Neuronal stem cell (in vitro differentiated cells): ENCODE results near the gene NUP188.
"Not testable (repeated sequence)": the region's sequence is repeated elsewhere in the genome, so short reads cannot be mapped to it uniquely, and the experiment has no call there.

Experiments
- DNase-seq: peaks from one replicate; pipeline ENCODE4 v3.0.0-alpha.2; 2013; ENCODE audit warnings: low spot score
- H2AFZ ChIP-seq: one replicate; pipeline ENCODE4 v1.6.1; 2013; ENCODE audit warnings: mild to moderate bottlenecking, low read length, inconsistent platforms
- H2AK5ac ChIP-seq: 2 replicates; pipeline ENCODE4 v1.6.1; 2013; ENCODE audit warnings: low read depth, mild to moderate bottlenecking, inconsistent platforms, low read length, moderate library complexity, mixed read lengths
- H2BK120ac ChIP-seq: 2 replicates; pipeline ENCODE4 v1.6.1; 2013; ENCODE audit warnings: low read depth, mild to moderate bottlenecking, inconsistent platforms, low read length, moderate library complexity, mixed read lengths
- H2BK12ac ChIP-seq: one replicate; pipeline ENCODE4 v1.6.1; 2013; ENCODE audit warnings: low read length, inconsistent platforms
- H2BK15ac ChIP-seq: 2 replicates; pipeline ENCODE4 v1.6.1; 2013; ENCODE audit warnings: mild to moderate bottlenecking, low read length, inconsistent platforms, mixed read lengths
- H2BK5ac ChIP-seq: one replicate; pipeline ENCODE4 v1.6.1; 2013; ENCODE audit warnings: inconsistent platforms, mild to moderate bottlenecking, low read length, moderate library complexity
- H3K14ac ChIP-seq: one replicate; pipeline ENCODE4 v1.6.1; 2013; ENCODE audit warnings: low read length, inconsistent platforms
- H3K18ac ChIP-seq: 2 replicates; pipeline ENCODE4 v1.6.1; 2013; ENCODE audit warnings: low read length, inconsistent platforms
- H3K23ac ChIP-seq: 2 replicates; pipeline ENCODE4 v1.6.1; 2013; ENCODE audit warnings: low read depth, mild to moderate bottlenecking, mixed read lengths, low read length, inconsistent platforms; ENCODE audit not compliant: poor library complexity
- H3K27ac ChIP-seq: replicated peaks from 3 replicates; pipeline ENCODE4 v1.5.1; 2013; ENCODE audit warnings: low read length, inconsistent platforms
- H3K27me3 ChIP-seq, 3 experiments: 2 replicates each; pipeline ENCODE4 v1.6.1; 2013; ENCODE audit warnings: low read length in 3 of 3, mild to moderate bottlenecking in 2 of 3, inconsistent platforms in 1 of 3, low read depth in 1 of 3, mixed read lengths in 1 of 3, moderate library complexity in 1 of 3; ENCODE audit not compliant: control insufficient read depth in 3 of 3, insufficient read depth in 3 of 3
- H3K36me3 ChIP-seq, 2 donors: replicated peaks in 1 of 2; 2 replicates each; pipeline ENCODE4 v1.6.1; 2013; ENCODE audit warnings: low read length in 2 of 2; ENCODE audit not compliant: control insufficient read depth in 2 of 2, insufficient read depth in 2 of 2
- H3K4ac ChIP-seq: 2 replicates; pipeline ENCODE4 v1.6.1; 2013; ENCODE audit warnings: inconsistent platforms, mild to moderate bottlenecking, low read length, moderate library complexity
- H3K4me1 ChIP-seq, 2 donors: 1 replicate in 1 of 2; 2 replicates in 1 of 2; pipeline ENCODE4 v1.6.1; 2013; ENCODE audit warnings: low read length in 2 of 2, low read depth in 1 of 2; ENCODE audit not compliant: control insufficient read depth in 2 of 2, insufficient read depth in 1 of 2
- H3K4me2 ChIP-seq: one replicate; pipeline ENCODE4 v1.6.1; 2013; ENCODE audit warnings: mild to moderate bottlenecking, low read length, inconsistent platforms; ENCODE audit not compliant: insufficient read depth, poor library complexity, severe bottlenecking
- H3K4me3 ChIP-seq, 2 donors: 2 replicates each; pipeline ENCODE4 v1.5.1; 2013; ENCODE audit warnings: low read length in 2 of 2, mild to moderate bottlenecking in 2 of 2, inconsistent platforms in 1 of 2, moderate library complexity in 1 of 2
- H3K79me1 ChIP-seq: one replicate; pipeline ENCODE4 v1.6.1; 2013; ENCODE audit warnings: low read depth, mild to moderate bottlenecking, inconsistent platforms, low read length, moderate library complexity
- H3K9ac ChIP-seq: one replicate; pipeline ENCODE4 v1.6.1; 2013; ENCODE audit warnings: mild to moderate bottlenecking, low read depth, low read length, inconsistent platforms; ENCODE audit not compliant: poor library complexity
- H3K9me3 ChIP-seq, 2 donors: replicated peaks in 1 of 2; 2 replicates each; pipeline versions ENCODE3 to v1.6.1; 2013; ENCODE audit warnings: low read length in 2 of 2, mild to moderate bottlenecking in 2 of 2, inconsistent platforms in 1 of 2, low read depth in 1 of 2, mixed read lengths in 1 of 2, moderate library complexity in 1 of 2; ENCODE audit not compliant: control insufficient read depth in 2 of 2, insufficient read depth in 1 of 2
- H4K8ac ChIP-seq: one replicate; pipeline ENCODE4 v1.6.1; 2013; ENCODE audit warnings: low read depth, mild to moderate bottlenecking, inconsistent platforms, low read length, moderate library complexity
- H4K91ac ChIP-seq: one replicate; pipeline ENCODE4 v1.6.1; 2013; ENCODE audit warnings: low read length, low read depth, mild to moderate bottlenecking, inconsistent platforms; ENCODE audit not compliant: poor library complexity
- WGBS, 2 donors: extraction: QIAGEN DNeasy Blood & Tissue Kit; methylation state at CpG; one replicate each; pipeline ENCODE4 v1.1.7; 2013; ENCODE audit warnings: missing lambda C conversion rate in 2 of 2, mixed read lengths in 1 of 2; ENCODE audit not compliant: insufficient read length in 2 of 2, insufficient replicate concordance in 1 of 2; ENCODE audit errors: extremely low coverage in 2 of 2; 5-methylcytosine and 5-hydroxymethylcytosine counted together

NUP188 gene

DNA sequence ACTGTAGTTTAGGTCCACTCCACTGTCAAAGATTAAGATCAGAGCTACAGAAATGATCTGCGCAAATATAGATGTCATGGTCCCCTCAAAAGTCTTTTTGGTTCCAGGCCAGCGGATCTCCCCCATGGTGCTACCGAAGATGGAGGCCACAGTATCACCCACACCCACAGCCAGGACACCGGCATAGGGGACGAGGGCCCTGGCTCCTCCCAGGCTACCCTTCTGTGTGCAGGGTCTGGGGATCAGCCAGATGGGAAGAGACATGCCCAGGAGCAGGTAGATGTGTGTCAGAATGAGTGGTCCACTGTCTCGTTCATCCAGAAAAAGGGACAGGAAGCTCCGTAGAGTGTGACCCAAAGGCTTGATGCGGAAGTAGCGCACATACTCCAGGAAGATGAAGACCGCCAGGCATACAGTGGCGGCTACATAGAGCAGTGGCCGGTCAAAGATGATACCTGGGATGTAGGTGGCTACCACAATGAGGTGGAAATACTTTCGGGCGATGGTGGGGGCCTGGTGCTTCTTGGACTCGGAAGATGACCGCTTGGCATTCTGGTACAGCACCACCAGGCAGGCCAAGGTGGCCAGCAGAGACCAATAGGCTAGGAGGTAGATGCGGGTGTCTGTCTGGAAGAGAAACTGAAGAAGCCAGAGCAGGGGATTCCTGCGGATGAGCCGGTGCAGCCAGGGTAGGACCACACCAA, 1.5 kb upstream of the NUP188 start:
- H2AFZ ChIP-seq, result no peak overlapping the region
- peaks cover 14 to 29% of the 10 kb centered on the region in 2 donors for H3K36me3 ChIP-seq
- H3K27me3 ChIP-seq, result no peaks in the 10 kb centered on the region
- peak overlapping the region; percentile 10 for H2AK5ac ChIP-seq
- no peak overlapping the region for H3K18ac ChIP-seq
- no peak overlapping the region for H3K27ac ChIP-seq
- H3K4me3 ChIP-seq, result peak overlapping the region in 1 of 2 donors; percentile 99
- peaks cover 3 to 8% of the 10 kb centered on the region in 2 donors for H3K4me1 ChIP-seq
- H3K23ac ChIP-seq, result peak overlapping the region; percentile 3
- no peak overlapping the region for H3K4ac ChIP-seq
- no peak overlapping the region for H4K8ac ChIP-seq
- H3K9ac ChIP-seq, result no peak overlapping the region
- no peak overlapping the region for H2BK15ac ChIP-seq
- H3K14ac ChIP-seq, result no peak overlapping the region
- peaks cover 19% of the 10 kb centered on the region for H3K79me1 ChIP-seq
- no CpG with 5 or more reads among the region's 19 CpGs for WGBS, 2 donors
- H4K91ac ChIP-seq, result no peak overlapping the region
- no peak for DNase-seq
- no peak overlapping the region for H2BK5ac ChIP-seq
- H2BK120ac ChIP-seq, result no peak overlapping the region
- H3K9me3 ChIP-seq, result no peaks in the 10 kb centered on the region
- H3K4me2 ChIP-seq, result no peak overlapping the region
- no peak overlapping the region for H2BK12ac ChIP-seq

- peak overlapping the region; percentile 1 for H4K8ac ChIP-seq
- H3K9me3 ChIP-seq, result no peaks in the 10 kb centered on the region
- peak overlapping the region; percentile 87 for H2BK120ac ChIP-seq
- no peak overlapping the region for H4K91ac ChIP-seq
- H3K36me3 ChIP-seq, result peaks cover 15 to 35% of the 10 kb centered on the region in 2 donors
- peak overlapping the region; percentile 7 for H2BK15ac ChIP-seq
- no CpG with 5 or more reads among the region's 30 CpGs for WGBS, 2 donors
- H3K4me2 ChIP-seq, result peak overlapping the region; percentile 89
- H3K23ac ChIP-seq, result peak overlapping the region; percentile 100
- no peaks in the 10 kb centered on the region for H3K27me3 ChIP-seq
- no peak for DNase-seq
- peak overlapping the region; percentile 93 to 99 for H3K4me3 ChIP-seq
- H3K9ac ChIP-seq, result peak overlapping the region; percentile 99
- no peak overlapping the region for H3K4ac ChIP-seq
- peak overlapping the region; percentile 61 for H2AK5ac ChIP-seq
- H2AFZ ChIP-seq, result peak overlapping the region; percentile 100
- H3K79me1 ChIP-seq, result peaks cover 19% of the 10 kb centered on the region
- H2BK12ac ChIP-seq, result no peak overlapping the region
- H3K14ac ChIP-seq, result peak overlapping the region; percentile 99
- H3K27ac ChIP-seq, result peak overlapping the region; percentile 54
- H2BK5ac ChIP-seq, result peak overlapping the region; percentile 98
- H3K18ac ChIP-seq, result peak overlapping the region; percentile 98
- peaks cover 3 to 5% of the 10 kb centered on the region in 2 donors for H3K4me1 ChIP-seq
Measured at GRCh38 chr9:128946571-128947276, 775 bp upstream of the NUP188 start.

DNA sequence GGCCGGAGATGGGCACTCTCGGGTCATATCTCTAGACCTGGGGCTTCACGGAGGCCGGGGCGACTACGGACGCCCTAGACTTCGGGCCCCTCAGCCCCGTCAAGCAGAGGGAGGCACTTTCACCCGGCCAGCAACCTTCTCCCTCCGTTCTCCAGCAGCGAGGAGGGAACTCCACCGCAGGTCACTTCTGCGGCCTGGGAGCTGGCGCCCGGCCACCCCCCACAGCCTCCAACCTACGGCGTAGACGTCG, 297 bp upstream of the NUP188 start:
- Histone ChIP-seq H3K23ac (peak overlapping the region; percentile 100), H2BK15ac (peak overlapping the region; percentile 7), H3K18ac (peak overlapping the region; percentile 98), H2BK12ac (no peak overlapping the region), H2BK120ac (peak overlapping the region; percentile 87), H3K9me3 (no peaks in the 10 kb centered on the region), H3K36me3 (peaks cover 18 to 39% of the 10 kb centered on the region in 2 donors), H2BK5ac (peak overlapping the region; percentile 98), H3K9ac (peak overlapping the region; percentile 99), H3K4me3 (peak overlapping the region; percentile 93 to 99), H3K27me3 (no peaks in the 10 kb centered on the region), H4K91ac (no peak overlapping the region), H3K27ac (peak overlapping the region; percentile 54), H2AK5ac (peak overlapping the region; percentile 61), H3K79me1 (peaks cover 19% of the 10 kb centered on the region), H3K4me2 (peak overlapping the region; percentile 89), H4K8ac (peak overlapping the region; percentile 1), H3K4me1 (peaks cover 3 to 5% of the 10 kb centered on the region in 2 donors), H3K4ac (no peak overlapping the region), H2AFZ (peak overlapping the region; percentile 100), H3K14ac (peak overlapping the region; percentile 99)
- no peak for DNase-seq
- no CpG with 5 or more reads among the region's 20 CpGs for WGBS, 2 donors

- not testable (repeated sequence) for H3K18ac ChIP-seq
Measured at GRCh38 chr9:128961403-128961802, 13.9 kb downstream of the NUP188 start.

More at GRCh38 chr9:128961403-128961802, 13.9 kb downstream of the NUP188 start:
- H3K9ac ChIP-seq, H3K23ac ChIP-seq, H4K8ac ChIP-seq, H4K91ac ChIP-seq, H3K27ac ChIP-seq, H2AK5ac ChIP-seq, H3K27me3 ChIP-seq, H3K4ac ChIP-seq, H2BK12ac ChIP-seq, H3K4me2 ChIP-seq, H2BK120ac ChIP-seq, H2BK5ac ChIP-seq, H2AFZ ChIP-seq, H3K4me3 ChIP-seq, H3K79me1 ChIP-seq, H3K9me3 ChIP-seq, H3K14ac ChIP-seq, H2BK15ac ChIP-seq, H3K4me1 ChIP-seq, DNase-seq: not testable (repeated sequence)
- peaks cover 12 to 90% of the 10 kb centered on the region in 2 donors for H3K36me3 ChIP-seq
- no CpG with 5 or more reads among the region's 9 CpGs for WGBS, 2 donors
